Activated CD8-positive, alpha-beta T cell treated with anti-CD3 and anti-CD28 coated beads for 36 hours (primary cell): ENCODE results near the gene PLA2R1. TPM values are rescaled to one million over a fixed set of nuclear protein-coding genes. Genes with fewer than 3 reads are reported as not detected.

Experiments used
- ATAC-seq: fragments of 200-7000 bp; cut with Tn5 transposase; one replicate; pipeline ENCODE4 v1.10.0; 2021; ENCODE audit warnings: mild to moderate bottlenecking, moderate library complexity
- CTCF ChIA-PET: fragments of 350-600 bp; sonication (Branson Sonifier 250); formaldehyde crosslinking; loops from one replicate; lab custom pipeline; 2021; ENCODE audit warnings: antibody characterized with exemption; lab: Charles Lee
- POLR2A ChIA-PET: fragments of 350-600 bp; sonication (Branson Sonifier 250); formaldehyde crosslinking; loops from one replicate; lab custom pipeline; 2021; ENCODE audit warnings: antibody characterized with exemption; lab: Charles Lee
- DNase-seq: peaks from one replicate; pipeline ENCODE4 v3.0.0-alpha.2; 2020
- H3K27ac Mint-ChIP-seq: one replicate; pipeline ENCODE4 v1.8.0; 2021; ENCODE audit warnings: mild to moderate bottlenecking, mixed read lengths
- H3K27me3 Mint-ChIP-seq: one replicate; pipeline ENCODE4 v1.8.0; 2021; ENCODE audit warnings: mixed read lengths
- H3K36me3 Mint-ChIP-seq: one replicate; pipeline ENCODE4 v1.8.0; 2021; ENCODE audit warnings: low read depth, mixed read lengths
- H3K4me1 Mint-ChIP-seq: one replicate; pipeline ENCODE4 v1.8.0; 2021; ENCODE audit warnings: low read depth, mixed read lengths
- H3K4me3 Mint-ChIP-seq: one replicate; pipeline ENCODE4 v1.8.0; 2021; ENCODE audit warnings: mild to moderate bottlenecking, moderate library complexity, mixed read lengths
- H3K9me3 Mint-ChIP-seq: one replicate; pipeline ENCODE4 v1.8.0; 2021; ENCODE audit warnings: mixed read lengths
- CTCF ChIP-seq: fragments of 200-600 bp; IDR thresholded peaks from one replicate; pipeline ENCODE4 v1.8.0; 2022; ENCODE audit warnings: antibody characterized with exemption, mild to moderate bottlenecking
- intact Hi-C: fragments of 100-400 bp; cut with micrococcal nuclease; formaldehyde crosslinking; loops from one replicate; pipeline ENCODE4 v1.10.0; 2022
- total RNA-seq, 2 experiments: library from RNA; stranded (reverse); gene quantifications; one replicate each; pipeline ENCODE4 v1.2.3, GENCODE V29; 2021

PLA2R1 gene
- total RNA-seq, 2 experiments from 2014 or later: not detected

DNA sequence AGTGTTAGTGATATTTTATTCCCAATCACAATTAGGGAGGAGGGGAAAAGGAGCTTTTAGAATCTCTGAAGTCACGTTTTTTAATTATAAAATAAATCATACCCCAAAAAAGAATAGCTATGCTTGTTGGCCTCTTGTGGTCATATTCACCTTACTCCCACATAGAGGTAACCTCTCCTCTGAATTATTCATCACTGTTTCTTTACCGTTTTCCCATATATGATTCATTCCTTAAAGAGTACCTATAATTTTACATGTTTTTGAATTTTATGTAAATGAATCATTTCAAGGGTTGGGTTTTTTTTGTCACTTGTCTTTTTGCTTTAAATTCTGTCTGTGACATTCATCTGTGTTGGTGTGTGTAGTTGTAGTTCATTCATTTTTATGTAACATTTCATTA, 153.8 kb downstream of the PLA2R1 start:
- no peak overlapping the region for H3K4me3 Mint-ChIP-seq
- ATAC-seq: no peak
- TF ChIP-seq CTCF: no peak
- peaks cover 38% of the 10 kb centered on the region for H3K4me1 Mint-ChIP-seq
- intact Hi-C loops: no loop called here
- peaks cover 2% of the 10 kb centered on the region for H3K36me3 Mint-ChIP-seq
- H3K27ac Mint-ChIP-seq: no peak overlapping the region
- no peak for DNase-seq
- H3K27me3 Mint-ChIP-seq: no peaks in the 10 kb centered on the region
- POLR2A ChIA-PET: interaction anchor here (0.7 kb wide), 1 partner anchor 9 kb away, joined by 3 read pairs; no protein-coding TSS in a partner anchor
- CTCF ChIA-PET: interaction anchor here (1.1 to 3.6 kb wide), 3 partner anchors 9 to 13 kb away, joined by 4 to 17 read pairs (median 7); no protein-coding TSS in a partner anchor
- H3K9me3 Mint-ChIP-seq: no peaks in the 10 kb centered on the region

- TF ChIP-seq CTCF: no peak
- Mint-ChIP-seq H3K27ac (no peak overlapping the region), H3K4me3 (no peak overlapping the region), H3K27me3 (no peaks in the 10 kb centered on the region), H3K36me3 (peaks cover 9% of the 10 kb centered on the region), H3K9me3 (no peaks in the 10 kb centered on the region), H3K4me1 (peaks cover 41% of the 10 kb centered on the region)
- intact Hi-C loops: no loop called here
- ChIA-PET CTCF (interaction anchor here (1.1 to 3.6 kb wide), 3 partner anchors 8 to 13 kb away, joined by 4 to 18 read pairs (median 17); no protein-coding TSS in a partner anchor), POLR2A (no interaction called here)
- ATAC-seq (no peak), DNase-seq (no peak)
Measured at GRCh38 chr2:159907909-159908308, 154.5 kb downstream of the PLA2R1 start.

DNA sequence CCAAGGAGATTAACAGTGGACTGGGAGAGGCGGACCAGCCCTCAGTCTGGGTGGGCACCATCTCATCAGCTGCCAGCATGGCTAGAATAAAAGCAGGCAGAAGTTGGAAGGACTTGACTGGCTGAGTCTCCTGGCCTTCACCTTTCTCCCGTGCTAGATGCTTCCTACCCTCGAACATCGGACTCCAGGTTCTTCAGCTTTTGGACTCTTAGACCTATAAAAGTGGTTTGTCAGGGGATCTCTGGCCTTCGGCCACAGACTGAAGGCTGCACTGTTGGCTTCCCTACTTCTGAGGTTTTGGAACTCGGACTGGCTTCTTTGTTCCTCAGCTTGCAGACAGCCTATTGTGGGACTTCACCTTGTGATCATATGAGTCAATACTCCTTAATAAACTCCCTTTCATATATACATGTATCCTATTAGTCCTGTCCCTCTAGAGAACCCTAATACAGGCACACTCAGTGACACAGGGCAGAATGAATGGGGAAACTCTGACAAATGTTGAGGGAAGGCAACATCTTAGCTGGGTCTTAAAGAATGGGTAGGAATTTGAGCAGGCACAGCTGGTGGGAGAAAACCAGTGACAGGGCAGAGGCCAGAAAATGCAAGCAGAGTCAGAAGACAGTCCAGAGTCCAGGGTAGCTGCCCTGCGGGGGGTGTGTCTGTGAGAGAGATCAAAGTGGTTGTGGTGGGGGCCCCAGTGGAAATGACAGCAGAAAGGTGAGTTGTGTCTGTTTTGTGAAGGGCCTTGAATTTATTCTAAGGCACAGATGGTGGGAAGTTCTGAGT, 156.3 kb downstream of the PLA2R1 start:
- Mint-ChIP-seq H3K9me3 (no peaks in the 10 kb centered on the region), H3K27ac (no peak overlapping the region), H3K36me3 (peaks cover 22% of the 10 kb centered on the region), H3K4me1 (peaks cover 53% of the 10 kb centered on the region), H3K4me3 (no peak overlapping the region), H3K27me3 (no peaks in the 10 kb centered on the region)
- intact Hi-C loops: no loop called here
- TF ChIP-seq CTCF: no peak
- no peak for ATAC-seq
- DNase-seq: no peak
- POLR2A ChIA-PET: interaction anchor here (0.7 to 3.3 kb wide), 3 partner anchors 11 to 392 kb away, joined by 3 to 14 read pairs (median 3); no protein-coding TSS in a partner anchor
- CTCF ChIA-PET: interaction anchor here (1.3 to 2.4 kb wide), 5 partner anchors 9 to 117 kb away, joined by 3 to 18 read pairs (median 4); no protein-coding TSS in a partner anchor

GRCh38 chr2:159904959-159905305, 157.5 kb downstream of the PLA2R1 start:
- Mint-ChIP-seq H3K4me1 (peaks cover 60% of the 10 kb centered on the region), H3K9me3 (no peaks in the 10 kb centered on the region), H3K4me3 (peak overlapping the region; percentile 91), H3K27ac (peak overlapping the region; percentile 82), H3K36me3 (peaks cover 26% of the 10 kb centered on the region), H3K27me3 (no peaks in the 10 kb centered on the region)
- intact Hi-C loops: no loop called here
- ATAC-seq: no peak
- no peak for DNase-seq
- CTCF ChIA-PET: interaction anchor here (0.8 to 2.1 kb wide), 5 partner anchors 9 to 17 kb away, joined by 4 to 9 read pairs (median 6); no protein-coding TSS in a partner anchor
- no peak for TF ChIP-seq CTCF
- POLR2A ChIA-PET: interaction anchor here (1.0 to 3.3 kb wide), 7 partner anchors 9 to 193 kb away, joined by 3 to 14 read pairs (median 3); partner anchors contain the start of gene MARCHF7
